PC-9 (cell line): ENCODE data around the gene CFI. TPM values are rescaled to one million over a fixed set of nuclear protein-coding genes. Genes with fewer than 3 reads are reported as not detected.

Source experiments
- BruUV-seq: library from RNA; stranded (reverse); fragments of 400-500 nt; replicated peaks from 2 replicates; lab custom pipeline; 2021; lab: Mats Ljungman, UMichigan
- CTCF ChIA-PET: fragments of 300-600 bp; sonication (Branson Sonifier 250); formaldehyde crosslinking; loops from one replicate; lab custom pipeline; 2022; ENCODE audit warnings: antibody characterized with exemption; lab: Charles Lee
- POLR2A ChIA-PET: fragments of 300-600 bp; sonication (Branson Sonifier 250); formaldehyde crosslinking; loops from one replicate; lab custom pipeline; 2022; ENCODE audit warnings: antibody characterized with exemption; ENCODE audit not compliant: unreplicated experiment; lab: Charles Lee
- DNase-seq, 2 experiments: peaks; one replicate each; pipeline versions ENCODE4 v3.0.0 to v3.0.0-alpha.2; 2015 to 2022; ENCODE audit warnings: mixed read lengths in 1 of 2
- H2AFZ ChIP-seq: fragments of 200-600 bp; sonication (generic); 2 replicates; pipeline ENCODE4 v1.8.1; 2017; ENCODE audit warnings: antibody characterized with exemption
- H3F3A ChIP-seq: fragments of 200-600 bp; sonication (generic); 2 replicates; pipeline ENCODE4 v1.8.1; 2017; ENCODE audit warnings: antibody characterized with exemption, mild to moderate bottlenecking, low read depth; ENCODE audit not compliant: insufficient read depth
- H3K27ac ChIP-seq: fragments of 200-600 bp; sonication (generic); 2 replicates; pipeline ENCODE4 v1.6.1; 2016; ENCODE audit warnings: mixed run types
- H3K27me3 ChIP-seq: fragments of 200-600 bp; sonication (generic); 2 replicates; pipeline ENCODE4 v1.6.1; 2016; ENCODE audit warnings: low read depth, mixed run types; ENCODE audit not compliant: insufficient read depth
- H3K36me3 ChIP-seq: fragments of 200-600 bp; sonication (generic); 2 replicates; pipeline ENCODE4 v1.6.1; 2016; ENCODE audit warnings: low read depth, mixed run types
- H3K4me1 ChIP-seq: fragments of 200-600 bp; sonication (generic); replicated peaks from 2 replicates; pipeline ENCODE4 v1.6.1; 2016; ENCODE audit warnings: mixed run types; ENCODE audit not compliant: insufficient read depth
- H3K4me2 ChIP-seq: fragments of 200-600 bp; sonication (generic); 2 replicates; pipeline ENCODE4 v1.6.1; 2017; ENCODE audit warnings: mixed run types
- H3K4me3 ChIP-seq: fragments of 200-600 bp; sonication (generic); 2 replicates; pipeline ENCODE4 v1.6.1; 2016; ENCODE audit warnings: mixed run types
- H3K79me2 ChIP-seq: fragments of 200-600 bp; sonication (generic); 2 replicates; pipeline ENCODE4 v1.6.1; 2017; ENCODE audit warnings: low read depth, mixed run types
- H3K9me2 ChIP-seq: fragments of 200-600 bp; sonication (generic); 2 replicates; pipeline ENCODE4 v1.8.1; 2017; ENCODE audit warnings: mild to moderate bottlenecking; ENCODE audit not compliant: insufficient read depth
- H3K9me3 ChIP-seq: fragments of 200-600 bp; sonication (generic); 2 replicates; pipeline ENCODE4 v1.8.1; 2016; ENCODE audit warnings: low read depth; ENCODE audit not compliant: insufficient read depth
- H4K20me1 ChIP-seq: fragments of 200-600 bp; sonication (generic); 2 replicates; pipeline ENCODE4 v1.8.1; 2017; ENCODE audit not compliant: insufficient read depth
- EZH2 ChIP-seq: fragments of 200-600 bp; sonication (generic); IDR thresholded peaks from 2 replicates; pipeline ENCODE4 v1.8.0; 2017; ENCODE audit warnings: antibody characterized with exemption, low read depth
- intact Hi-C: fragments of 100-400 bp; cut with micrococcal nuclease; formaldehyde crosslinking; loops from one replicate; pipeline ENCODE4 v1.10.0; 2022; ENCODE audit not compliant: unreplicated experiment
- total RNA-seq: library from RNA; stranded (reverse); gene quantifications from 2 replicates; pipeline ENCODE4 v1.2.3, GENCODE V29; 2021
- TF ChIP-seq, protein P1 (sequence below): fragments of 200-600 bp; sonication (generic); conservative IDR thresholded peaks from 2 replicates; pipeline ENCODE4 v1.6.1; 2017; ENCODE audit warnings: mixed run types, antibody characterized with exemption, mild to moderate bottlenecking, moderate library complexity

The CFI gene
- total RNA-seq, 1 experiment from 2014 or later = 2.2 TPM

DNA sequence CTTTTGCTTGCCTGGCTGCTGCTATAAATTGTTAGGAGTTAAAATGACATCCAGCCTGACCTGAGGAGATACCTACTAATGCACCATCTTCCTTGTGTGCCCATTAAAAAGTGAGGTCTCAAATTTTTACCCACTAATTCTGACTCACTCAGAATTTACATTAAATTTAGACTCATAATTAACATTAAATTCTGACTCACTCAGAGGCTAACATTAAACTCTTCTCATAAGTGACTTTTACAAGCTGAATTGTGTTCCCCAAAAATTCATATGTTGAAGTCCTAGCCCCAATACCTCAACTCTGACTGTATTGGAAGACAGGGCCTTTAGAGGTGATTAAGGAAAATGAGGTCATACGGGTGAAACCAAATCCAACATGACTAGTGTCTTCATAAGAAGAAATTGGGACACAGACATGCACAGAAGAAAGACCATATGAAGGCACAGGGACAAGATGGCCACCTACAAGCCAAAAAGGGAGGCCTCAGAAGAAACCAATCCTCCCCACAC lies 110.3 kb downstream of the CFI start:
- ChIA-PET POLR2A (no interaction called here), CTCF (no interaction called here)
- Histone ChIP-seq H3K4me2 (no peak overlapping the region), H3F3A (no peaks in the 10 kb centered on the region), H3K27ac (no peak overlapping the region), H3K36me3 (no peaks in the 10 kb centered on the region), H2AFZ (no peak overlapping the region), H3K4me3 (no peak overlapping the region), H3K4me1 (no peaks in the 10 kb centered on the region), H3K79me2 (no peaks in the 10 kb centered on the region), H3K27me3 (no peaks in the 10 kb centered on the region), H4K20me1 (no peaks in the 10 kb centered on the region), H3K9me2 (no peaks in the 10 kb centered on the region), H3K9me3 (no peaks in the 10 kb centered on the region)
- BruUV-seq = no TSS peak
- no peak for DNase-seq
- intact Hi-C loops = no loop called here
- TF ChIP-seq EZH2 = no peak
- TF ChIP-seq, protein P1, sequence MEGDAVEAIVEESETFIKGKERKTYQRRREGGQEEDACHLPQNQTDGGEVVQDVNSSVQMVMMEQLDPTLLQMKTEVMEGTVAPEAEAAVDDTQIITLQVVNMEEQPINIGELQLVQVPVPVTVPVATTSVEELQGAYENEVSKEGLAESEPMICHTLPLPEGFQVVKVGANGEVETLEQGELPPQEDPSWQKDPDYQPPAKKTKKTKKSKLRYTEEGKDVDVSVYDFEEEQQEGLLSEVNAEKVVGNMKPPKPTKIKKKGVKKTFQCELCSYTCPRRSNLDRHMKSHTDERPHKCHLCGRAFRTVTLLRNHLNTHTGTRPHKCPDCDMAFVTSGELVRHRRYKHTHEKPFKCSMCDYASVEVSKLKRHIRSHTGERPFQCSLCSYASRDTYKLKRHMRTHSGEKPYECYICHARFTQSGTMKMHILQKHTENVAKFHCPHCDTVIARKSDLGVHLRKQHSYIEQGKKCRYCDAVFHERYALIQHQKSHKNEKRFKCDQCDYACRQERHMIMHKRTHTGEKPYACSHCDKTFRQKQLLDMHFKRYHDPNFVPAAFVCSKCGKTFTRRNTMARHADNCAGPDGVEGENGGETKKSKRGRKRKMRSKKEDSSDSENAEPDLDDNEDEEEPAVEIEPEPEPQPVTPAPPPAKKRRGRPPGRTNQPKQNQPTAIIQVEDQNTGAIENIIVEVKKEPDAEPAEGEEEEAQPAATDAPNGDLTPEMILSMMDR = no peak

Other genes with a start within 250 kb of the CFI start
- gene MCUB, start 241.8 kb downstream of the CFI start, total RNA-seq = 15.4 and 17.0 TPM in 2 replicates
- 22.3 and 22.4 TPM in 2 replicates for gene CASP6, start 98.6 kb downstream of the CFI start, total RNA-seq
- 30.8 and 36.3 TPM in 2 replicates for gene PLA2G12A, start 71.9 kb downstream of the CFI start, total RNA-seq
- gene GAR1, start 13.8 kb upstream of the CFI start, total RNA-seq = 12.1 and 16.0 TPM in 2 replicates
- 0.24 TPM in 1 of 2 replicates, not detected in the other for gene RRH, start 26.0 kb upstream of the CFI start, total RNA-seq
- gene LRIT3, start 46.1 kb upstream of the CFI start, total RNA-seq = not detected in 2 replicates
- 19.6 and 20.4 TPM in 2 replicates for gene EGF, start 110.9 kb upstream of the CFI start, total RNA-seq